Measurements from ENCODE around the gene LRP11. TPM values are rescaled to one million over a fixed set of nuclear protein-coding genes. Genes with fewer than 3 reads are reported as not detected.

LRP11 gene
- total and polyA plus RNA-seq, 3 donors from 2014 or later = 16.8 to 44.7 (median 28.8) TPM

GRCh38 chr6:149821492-149821891 is 42.7 kb downstream of the LRP11 start:
- H3K4me1 ChIP-seq = peaks cover 5% of the 10 kb centered on the region
- TF ChIP-seq, protein P1, sequence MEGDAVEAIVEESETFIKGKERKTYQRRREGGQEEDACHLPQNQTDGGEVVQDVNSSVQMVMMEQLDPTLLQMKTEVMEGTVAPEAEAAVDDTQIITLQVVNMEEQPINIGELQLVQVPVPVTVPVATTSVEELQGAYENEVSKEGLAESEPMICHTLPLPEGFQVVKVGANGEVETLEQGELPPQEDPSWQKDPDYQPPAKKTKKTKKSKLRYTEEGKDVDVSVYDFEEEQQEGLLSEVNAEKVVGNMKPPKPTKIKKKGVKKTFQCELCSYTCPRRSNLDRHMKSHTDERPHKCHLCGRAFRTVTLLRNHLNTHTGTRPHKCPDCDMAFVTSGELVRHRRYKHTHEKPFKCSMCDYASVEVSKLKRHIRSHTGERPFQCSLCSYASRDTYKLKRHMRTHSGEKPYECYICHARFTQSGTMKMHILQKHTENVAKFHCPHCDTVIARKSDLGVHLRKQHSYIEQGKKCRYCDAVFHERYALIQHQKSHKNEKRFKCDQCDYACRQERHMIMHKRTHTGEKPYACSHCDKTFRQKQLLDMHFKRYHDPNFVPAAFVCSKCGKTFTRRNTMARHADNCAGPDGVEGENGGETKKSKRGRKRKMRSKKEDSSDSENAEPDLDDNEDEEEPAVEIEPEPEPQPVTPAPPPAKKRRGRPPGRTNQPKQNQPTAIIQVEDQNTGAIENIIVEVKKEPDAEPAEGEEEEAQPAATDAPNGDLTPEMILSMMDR (IDR thresholded peaks at IDR 0.05) = no peak
- TF ChIP-seq POLR2A (IDR thresholded peaks at IDR 0.05) = no peak
- intact Hi-C loops (cut with DNase I; ENCODE audit: low total_unique reads) = no loop called here
- 52 to 83% methylated on average over 1 of the region's 1 CpG for WGBS, 2 donors
- H3K36me3 ChIP-seq (ENCODE audit: low read depth, missing control alignments) = no peaks in the 10 kb centered on the region
- no peak overlapping the region for H3K27ac ChIP-seq
- H3K4me3 ChIP-seq = no peak overlapping the region
- no peak for DNase-seq
- no peaks in the 10 kb centered on the region for H3K27me3 ChIP-seq
- no peaks in the 10 kb centered on the region for H3K9me3 ChIP-seq

GRCh38 chr6:149820506-149820905 is 43.7 kb downstream of the LRP11 start:
- no peak for DNase-seq
- no peaks in the 10 kb centered on the region for H3K9me3 ChIP-seq
- no peaks in the 10 kb centered on the region for H3K27me3 ChIP-seq
- peaks cover 5% of the 10 kb centered on the region for H3K4me1 ChIP-seq
- intact Hi-C loops (cut with DNase I; ENCODE audit: low total_unique reads) = no loop called here
- no peak overlapping the region for H3K27ac ChIP-seq
- no peak overlapping the region for H3K4me3 ChIP-seq
- no peak for TF ChIP-seq POLR2A (IDR thresholded peaks at IDR 0.05)
- TF ChIP-seq, protein P1 (IDR thresholded peaks at IDR 0.05) = no peak
- no peaks in the 10 kb centered on the region for H3K36me3 ChIP-seq (ENCODE audit: low read depth, missing control alignments)
- WGBS, 2 donors = 92 to 94% methylated on average over 7 of the region's 7 CpGs

- H3K9me3 ChIP-seq = no peaks in the 10 kb centered on the region
- TF ChIP-seq, protein P1 (IDR thresholded peaks at IDR 0.05) = no peak
- TF ChIP-seq POLR2A (IDR thresholded peaks at IDR 0.05) = no peak
- 91 to 96% methylated on average over 4 of the region's 4 CpGs for WGBS, 2 donors
- no peak for DNase-seq
- intact Hi-C loops (cut with DNase I; ENCODE audit: low total_unique reads) = no loop called here
- H3K36me3 ChIP-seq (ENCODE audit: low read depth, missing control alignments) = no peaks in the 10 kb centered on the region
- no peak overlapping the region for H3K4me3 ChIP-seq
- no peaks in the 10 kb centered on the region for H3K27me3 ChIP-seq
- no peaks in the 10 kb centered on the region for H3K4me1 ChIP-seq
- no peak overlapping the region for H3K27ac ChIP-seq
Measured at GRCh38 chr6:149815788-149816187, 48.4 kb downstream of the LRP11 start.

GRCh38 chr6:149813351-149813750 is 50.8 kb downstream of the LRP11 start:
- Histone ChIP-seq H3K36me3 (ENCODE audit: low read depth, missing control alignments) (no peaks in the 10 kb centered on the region), H3K27ac (no peak overlapping the region), H3K27me3 (no peaks in the 10 kb centered on the region), H3K4me3 (no peak overlapping the region), H3K4me1 (no peaks in the 10 kb centered on the region), H3K9me3 (no peaks in the 10 kb centered on the region)
- 88 to 93% methylated on average over 3 of the region's 3 CpGs for WGBS, 2 donors
- intact Hi-C loops (cut with DNase I; ENCODE audit: low total_unique reads) = no loop called here
- DNase-seq = no peak
- no peak for TF ChIP-seq POLR2A (IDR thresholded peaks at IDR 0.05)
- TF ChIP-seq, protein P1 (IDR thresholded peaks at IDR 0.05) = no peak

- Histone ChIP-seq H3K4me3 (no peak overlapping the region), H3K9me3 (no peaks in the 10 kb centered on the region), H3K27me3 (no peaks in the 10 kb centered on the region), H3K27ac (no peak overlapping the region), H3K4me1 (no peaks in the 10 kb centered on the region), H3K36me3 (ENCODE audit: low read depth, missing control alignments) (no peaks in the 10 kb centered on the region)
- 90 to 94% methylated on average over 2 of the region's 2 CpGs for WGBS, 2 donors
- TF ChIP-seq, protein P1 (IDR thresholded peaks at IDR 0.05) = no peak
- TF ChIP-seq POLR2A (IDR thresholded peaks at IDR 0.05) = no peak
- intact Hi-C loops (cut with DNase I; ENCODE audit: low total_unique reads) = no loop called here
- no peak for DNase-seq
Measured at GRCh38 chr6:149809798-149810197, 54.4 kb downstream of the LRP11 start.
